Gastrocnemius medialis (tissue), 4 donors: ENCODE measurements around the gene DBN1.
A peak's percentile ranks its signal among the peaks of the same experiment; 100 is the strongest.

Experiments used
- CTCF ChIP-seq, 5 experiments: fragments of 450-650 bp in 3 of 5; fragments of 200-600 bp in 2 of 5; sonication (generic) in 2 of 5; IDR thresholded peaks in 4 of 5; conservative IDR thresholded peaks in 1 of 5; 1 replicate in 4 of 5; 2 replicates in 1 of 5; pipeline ENCODE4 v1.5.1; 2016 to 2019; ENCODE audit warnings: antibody characterized with exemption in 5 of 5, mild to moderate bottlenecking in 3 of 5, moderate library complexity in 3 of 5
- POLR2A ChIP-seq, 2 donors: fragments of 450-650 bp; IDR thresholded peaks; one replicate each; pipeline ENCODE4 v1.6.1; 2017; ENCODE audit warnings: antibody characterized with exemption in 2 of 2, mild to moderate bottlenecking in 2 of 2, moderate library complexity in 2 of 2

- peak in 3 of 5 experiments; percentile 29 to 43 (median 37) for TF ChIP-seq CTCF (IDR thresholded peaks at IDR 0.05 in 4 of 5, conservative IDR thresholded peaks at IDR 0.05 in 1 of 5)
- TF ChIP-seq POLR2A (IDR thresholded peaks at IDR 0.05): peak; percentile 4 to 25
Measured at GRCh38 chr5:177516601-177517568, 43.5 kb upstream of the DBN1 start, which contains the start of gene DDX41.
